Measurements from ENCODE around the gene MAGEA12. TPM values are rescaled to one million over a fixed set of nuclear protein-coding genes. Genes with fewer than 3 reads are reported as not detected.
"Not testable (repeated sequence)": the region's sequence is repeated elsewhere in the genome, so short reads cannot be mapped to it uniquely, and the experiment has no call there.

The MAGEA12 gene
- total RNA-seq, 4 donors from 2014 or later, result not detected

- H3K27ac ChIP-seq, H3K4me1 ChIP-seq, H3K27me3 ChIP-seq, H3K36me3 ChIP-seq, DNase-seq, H3K9me3 ChIP-seq, H3K4me3 ChIP-seq: not testable (repeated sequence)
Observed at GRCh38 chrX:152787062-152787461, 53.5 kb downstream of the MAGEA12 start.

Other genes with a start within 250 kb of the MAGEA12 start
- not detected for gene GABRQ, start 95.9 kb upstream of the MAGEA12 start, total RNA-seq
- gene MAGEA3, start 35.0 kb upstream of the MAGEA12 start, total RNA-seq, result not detected
- gene CSAG2, start 24.5 kb upstream of the MAGEA12 start, total RNA-seq, result not detected
- gene MAGEA2B, start 19.1 kb upstream of the MAGEA12 start, total RNA-seq, result not detected
- not detected for gene CSAG1, start within 50 bp of the MAGEA12 start, total RNA-seq
- not detected for gene MAGEA2, start 20.1 kb downstream of the MAGEA12 start, total RNA-seq
- not detected for gene CSAG3, start 25.5 kb downstream of the MAGEA12 start, total RNA-seq
- gene MAGEA6, start 35.9 kb downstream of the MAGEA12 start, total RNA-seq, result not detected
- 10 to 100 TPM in 1 of 4 donors, 1 to 10 TPM in 3; 5.7 to 23.1 (median 9.5) TPM for gene CETN2, start 97.0 kb downstream of the MAGEA12 start, total RNA-seq
- gene NSDHL, start 97.3 kb downstream of the MAGEA12 start, total RNA-seq, result 10 to 100 TPM; 13.2 to 77.2 (median 38.8) TPM
- gene ZNF185, start 164.3 kb downstream of the MAGEA12 start, total RNA-seq, result 1 to 10 TPM in 3 of 4 donors, under 1 TPM in 1; 0.53 to 2.5 (median 1.4) TPM